CD14-positive monocyte (primary cell): ENCODE data around the gene EDIL3. TPM values are rescaled to one million over a fixed set of nuclear protein-coding genes. Genes with fewer than 3 reads are reported as not detected.

Experiments used
- DNase-seq, 3 donors: peaks; one replicate each; pipeline ENCODE4 v3.0.0-alpha.2; 2011 to 2022
- H2AFZ ChIP-seq: 2 replicates; pipeline ENCODE4 v1.6.0; 2012; ENCODE audit warnings: mild to moderate bottlenecking, low read depth, low read length, inconsistent platforms; ENCODE audit not compliant: insufficient read depth, poor library complexity, severe bottlenecking
- H3K27ac ChIP-seq, 2 donors: 1 replicate in 1 of 2; 2 replicates in 1 of 2; pipeline ENCODE4 v1.5.1; 2012 to 2013; ENCODE audit warnings: low read length in 2 of 2, control low read depth in 1 of 2, inconsistent platforms in 1 of 2, low read depth in 1 of 2, mild to moderate bottlenecking in 1 of 2
- H3K27me3 ChIP-seq, 2 donors: one replicate each; pipeline versions ENCODE4 v1.6.0 to v1.6.1; 2011 to 2013; ENCODE audit warnings: low read length in 2 of 2; ENCODE audit not compliant: control insufficient read depth in 2 of 2, insufficient read depth in 2 of 2
- H3K36me3 ChIP-seq, 2 donors: replicated peaks in 1 of 2; 1 replicate in 1 of 2; 2 replicates in 1 of 2; pipeline versions ENCODE4 v1.5.1 to v1.6.1; 2012 to 2013; ENCODE audit warnings: low read length in 2 of 2, control low read depth in 1 of 2, inconsistent platforms in 1 of 2, mild to moderate bottlenecking in 1 of 2; ENCODE audit not compliant: insufficient read depth in 2 of 2, control insufficient read depth in 1 of 2
- H3K4me1 ChIP-seq, 2 donors: 1 replicate in 1 of 2; 2 replicates in 1 of 2; pipeline versions ENCODE4 v1.5.1 to v1.6.1; 2012 to 2013; ENCODE audit warnings: low read length in 2 of 2, control low read depth in 1 of 2, inconsistent platforms in 1 of 2, mild to moderate bottlenecking in 1 of 2, moderate library complexity in 1 of 2; ENCODE audit not compliant: insufficient read depth in 2 of 2, control insufficient read depth in 1 of 2
- H3K4me2 ChIP-seq: replicated peaks from 2 replicates; pipeline ENCODE3; 2012; ENCODE audit warnings: low read length, moderate library complexity, mild to moderate bottlenecking; ENCODE audit not compliant: poor library complexity, severe bottlenecking; ENCODE audit errors: extremely low read depth
- H3K4me3 ChIP-seq, 3 experiments: fragments of 200-600 bp in 1 of 3; sonication (generic) in 1 of 3; replicated peaks in 1 of 3; 1 replicate in 2 of 3; 2 replicates in 1 of 3; pipeline ENCODE4 v1.5.1; 2011 to 2013; ENCODE audit warnings: low read length in 3 of 3, mild to moderate bottlenecking in 3 of 3, control low read depth in 2 of 3, low read depth in 2 of 3, inconsistent platforms in 1 of 3, moderate library complexity in 1 of 3
- H3K79me2 ChIP-seq: 2 replicates; pipeline ENCODE4 v1.6.0; 2012; ENCODE audit warnings: mild to moderate bottlenecking, control low read depth, inconsistent platforms, low read length, moderate library complexity; ENCODE audit not compliant: insufficient read depth
- H3K9ac ChIP-seq: 2 replicates; pipeline ENCODE4 v1.6.0; 2017; ENCODE audit warnings: low read length, mild to moderate bottlenecking; ENCODE audit not compliant: insufficient read depth, poor library complexity, severe bottlenecking
- H3K9me3 ChIP-seq, 2 donors: replicated peaks in 1 of 2; 1 replicate in 1 of 2; 2 replicates in 1 of 2; pipeline versions ENCODE4 v1.5.1 to v1.6.1; 2012 to 2013; ENCODE audit warnings: low read length in 2 of 2, control low read depth in 1 of 2; ENCODE audit not compliant: control insufficient read depth in 1 of 2, insufficient read depth in 1 of 2
- H4K20me1 ChIP-seq: 2 replicates; pipeline ENCODE4 v1.6.0; 2012; ENCODE audit warnings: mild to moderate bottlenecking, low read length, control low read depth, moderate library complexity; ENCODE audit not compliant: insufficient read depth
- H3K27ac Mint-ChIP-seq, 7 donors: one replicate each; pipeline ENCODE4 v1.8.0; 2020; ENCODE audit warnings: mild to moderate bottlenecking in 7 of 7, mixed read lengths in 7 of 7, moderate library complexity in 6 of 7, inconsistent platforms in 2 of 7
- H3K27me3 Mint-ChIP-seq, 3 donors: one replicate each; pipeline ENCODE4 v1.8.0; 2021 to 2022; ENCODE audit warnings: low read depth in 3 of 3, mild to moderate bottlenecking in 3 of 3, mixed read lengths in 3 of 3, moderate library complexity in 3 of 3, inconsistent platforms in 1 of 3
- H3K36me3 Mint-ChIP-seq, 2 donors: one replicate each; pipeline ENCODE4 v1.8.0; 2020; ENCODE audit warnings: mixed read lengths in 2 of 2, inconsistent platforms in 1 of 2, mild to moderate bottlenecking in 1 of 2
- H3K4me1 Mint-ChIP-seq: one replicate; pipeline ENCODE4 v1.8.0; 2020; ENCODE audit warnings: mild to moderate bottlenecking, mixed read lengths
- H3K4me3 Mint-ChIP-seq, 2 donors: one replicate each; pipeline ENCODE4 v1.8.0; 2020; ENCODE audit warnings: mild to moderate bottlenecking in 2 of 2, mixed read lengths in 2 of 2, moderate library complexity in 1 of 2
- H3K9me3 Mint-ChIP-seq, 7 donors: one replicate each; pipeline ENCODE4 v1.8.0; 2020 to 2022; ENCODE audit warnings: mixed read lengths in 7 of 7, mild to moderate bottlenecking in 6 of 7, moderate library complexity in 6 of 7, inconsistent platforms in 2 of 7
- CTCF ChIP-seq: fragments of 200-600 bp; IDR thresholded peaks from one replicate; pipeline ENCODE4 v1.8.0; 2022; ENCODE audit warnings: antibody characterized with exemption, mild to moderate bottlenecking
- WGBS: methylation state at CpG from one replicate; pipeline ENCODE4 v1.1.5; 2013; ENCODE audit warnings: missing lambda C conversion rate; ENCODE audit not compliant: insufficient coverage; 5-methylcytosine and 5-hydroxymethylcytosine counted together
- intact Hi-C, 2 donors: fragments of 100-400 bp; cut with micrococcal nuclease; formaldehyde crosslinking; loops; one replicate each; pipeline versions ENCODE4 v1.15.0 to v1.15.1; 2023
- polyA plus RNA-seq, 3 donors: library from polyadenylated mRNA; depleted of rRNA in 1 of 3; unstranded in 2 of 3; stranded (reverse) in 1 of 3; fragments of 300-500 nt in 2 of 3; fragments of >200 nt in 1 of 3; fragmentation: Illumina TruSeq in 2 of 3; gene quantifications; 1 replicate in 2 of 3; 2 replicates in 1 of 3; pipeline ENCODE4 v1.2.3, GENCODE V29; 2012 to 2021

The EDIL3 gene
- polyA plus RNA-seq, 3 donors: 0.09 TPM; not detected in 2

- H3K9me3 Mint-ChIP-seq: peaks cover 0 to 2% (median 0%) of the 10 kb centered on the region in 7 donors
- no peak overlapping the region for H3K4me3 Mint-ChIP-seq
- Histone ChIP-seq H2AFZ (no peak overlapping the region), H3K27me3 (no peaks in the 10 kb centered on the region), H3K4me3 (no peak overlapping the region), H3K4me2 (no peak overlapping the region), H4K20me1 (no peaks in the 10 kb centered on the region), H3K4me1 (no peaks in the 10 kb centered on the region), H3K27ac (no peak overlapping the region), H3K79me2 (no peaks in the 10 kb centered on the region), H3K9me3 (no peaks in the 10 kb centered on the region), H3K9ac (no peak overlapping the region), H3K36me3 (no peaks in the 10 kb centered on the region)
- H3K27ac Mint-ChIP-seq: no peak overlapping the region
- no peaks in the 10 kb centered on the region for H3K4me1 Mint-ChIP-seq
- no peaks in the 10 kb centered on the region for H3K36me3 Mint-ChIP-seq
- intact Hi-C loops: no loop called here
- peaks cover 0 to 8% (median 3%) of the 10 kb centered on the region in 3 donors for H3K27me3 Mint-ChIP-seq
- DNase-seq: no peak
- TF ChIP-seq CTCF: no peak
Measured at GRCh38 chr5:84279234-84279633, 105.4 kb downstream of the EDIL3 start.

GRCh38 chr5:84275609-84276008, 109.1 kb downstream of the EDIL3 start:
- Mint-ChIP-seq H3K4me1 (no peaks in the 10 kb centered on the region), H3K27me3 (peaks cover 0 to 7% (median 0%) of the 10 kb centered on the region in 3 donors)
- intact Hi-C loops: no loop called here

More at GRCh38 chr5:84275609-84276008, 109.1 kb downstream of the EDIL3 start:
- Mint-ChIP-seq H3K4me3 (no peak overlapping the region), H3K27ac (no peak overlapping the region), H3K9me3 (peaks cover 0 to 2% (median 0%) of the 10 kb centered on the region in 7 donors), H3K36me3 (no peaks in the 10 kb centered on the region)
- H4K20me1 ChIP-seq: no peaks in the 10 kb centered on the region
- H3K4me3 ChIP-seq: no peak overlapping the region
- no peak overlapping the region for H3K4me2 ChIP-seq
- DNase-seq: no peak
- WGBS: no CpG with 5 or more reads among the region's 1 CpG
- H3K27me3 ChIP-seq: no peaks in the 10 kb centered on the region
- H3K36me3 ChIP-seq: no peaks in the 10 kb centered on the region
- H3K79me2 ChIP-seq: no peaks in the 10 kb centered on the region
- no peak overlapping the region for H3K9ac ChIP-seq
- no peak overlapping the region for H2AFZ ChIP-seq
- H3K9me3 ChIP-seq: no peaks in the 10 kb centered on the region
- H3K4me1 ChIP-seq: no peaks in the 10 kb centered on the region
- no peak for TF ChIP-seq CTCF
- H3K27ac ChIP-seq: no peak overlapping the region
